HepG2 (cell line): ENCODE data around the gene NUB1. TPM values are rescaled to one million over a fixed set of nuclear protein-coding genes. Genes with fewer than 3 reads are reported as not detected.

Experiments
- ATAC-seq: fragments of 200-7000 bp; cut with Tn5 transposase; 3 replicates; pipeline ENCODE4 v1.9.1; 2020; ENCODE audit warnings: mild to moderate bottlenecking, moderate library complexity
- BruUV-seq: library from RNA; stranded (reverse); fragments of 400-500 nt; replicated peaks from 2 replicates; lab custom pipeline; 2021; lab: Mats Ljungman, UMichigan
- CTCF ChIA-PET: fragments of 300-600 bp; formaldehyde crosslinking; extraction: SDS; loops from one replicate; lab custom pipeline; 2021; ENCODE audit warnings: low total read pairs, inconsistent platforms, low intra/inter-chr PET ratio; lab: Yijun Ruan, JAX
- POLR2A ChIA-PET: fragments of 350-600 bp; sonication (Branson Sonifier 250); formaldehyde crosslinking; loops from one replicate; lab custom pipeline; 2020; ENCODE audit warnings: antibody characterized with exemption, inconsistent platforms; lab: Yijun Ruan, JAX
- DNase-seq: peaks from one replicate; pipeline ENCODE4 v3.0.0-alpha.2; 2015; ENCODE audit warnings: low spot score
- FAIRE-seq: peaks from 3 replicates; lab custom pipeline; 2011; peaks lifted over from hg19 to GRCh38; lab: Jason Lieb, UNC
- H2AFZ ChIP-seq: one replicate; pipeline ENCODE4 v1.6.1; 2011; ENCODE audit warnings: low read length, inconsistent platforms
- H3K27ac ChIP-seq: fragments of 300-600 bp; 3 replicates; pipeline ENCODE4 v1.8.0; 2011; ENCODE audit warnings: mixed run types, mild to moderate bottlenecking, mixed read lengths, low read length, inconsistent platforms; ENCODE audit not compliant: insufficient read depth; ENCODE audit errors: extremely low read length
- H3K27me3 ChIP-seq, 2 experiments: fragments of 200-600 bp in 1 of 2; 2 replicates in 1 of 2; 3 replicates in 1 of 2; pipeline versions ENCODE4 v1.6.0 to v1.8.0; 2011; ENCODE audit warnings: low read length in 2 of 2, mild to moderate bottlenecking in 2 of 2, moderate library complexity in 2 of 2, inconsistent platforms in 1 of 2; ENCODE audit not compliant: insufficient read depth in 2 of 2, control insufficient read depth in 1 of 2
- H3K36me3 ChIP-seq, 2 experiments: fragments of 200-600 bp in 1 of 2; replicated peaks in 1 of 2; 2 replicates in 1 of 2; 3 replicates in 1 of 2; pipeline versions ENCODE4 v1.5.1 to v1.8.0; 2011; ENCODE audit warnings: low read length in 2 of 2, inconsistent platforms in 1 of 2; ENCODE audit not compliant: insufficient read depth in 2 of 2, control insufficient read depth in 1 of 2
- H3K4me1 ChIP-seq: 2 replicates; pipeline ENCODE4 v1.5.1; 2012; ENCODE audit warnings: low read length, inconsistent platforms; ENCODE audit not compliant: insufficient read depth
- H3K4me2 ChIP-seq: 2 replicates; pipeline ENCODE4 v1.6.0; 2011; ENCODE audit warnings: low read depth, low read length, inconsistent platforms
- H3K4me3 ChIP-seq, 3 experiments: fragments of 200-600 bp in 1 of 3; sonication (generic), shearing (Covaris generic) in 1 of 3; replicated peaks in 1 of 3; 2 replicates each; pipeline ENCODE4 v1.5.1; 2011 to 2016; ENCODE audit warnings: low read length in 3 of 3, inconsistent platforms in 2 of 3, low read depth in 2 of 3, mild to moderate bottlenecking in 2 of 3, control low read depth in 1 of 3, mixed read lengths in 1 of 3; ENCODE audit not compliant: insufficient read depth in 1 of 3
- H3K79me2 ChIP-seq: one replicate; pipeline ENCODE4 v1.6.1; 2011; ENCODE audit warnings: low read length, inconsistent platforms; ENCODE audit not compliant: insufficient read depth
- H3K9ac ChIP-seq: 2 replicates; pipeline ENCODE4 v1.6.0; 2011; ENCODE audit warnings: mild to moderate bottlenecking, low read depth, low read length, inconsistent platforms; ENCODE audit not compliant: insufficient read depth
- H3K9me3 ChIP-seq: 2 replicates; pipeline ENCODE4 v1.5.1; 2012; ENCODE audit warnings: mild to moderate bottlenecking, low read length
- H4K20me1 ChIP-seq: 2 replicates; pipeline ENCODE4 v1.6.0; 2011; ENCODE audit warnings: inconsistent platforms, mild to moderate bottlenecking, low read length, moderate library complexity; ENCODE audit not compliant: insufficient read depth
- CTCF ChIP-seq: sonication (generic); formaldehyde crosslinking; IDR thresholded peaks from 2 replicates; pipeline ENCODE4 v1.5.0; 2020; ENCODE audit warnings: mild to moderate bottlenecking, missing genetic modification reagents, moderate library complexity
- MED13 ChIP-seq: sonication (generic); formaldehyde crosslinking; IDR thresholded peaks from 2 replicates; pipeline ENCODE4 v1.5.0; 2020; ENCODE audit warnings: missing genetic modification reagents
- REST ChIP-seq, 2 experiments: IDR thresholded peaks; 2 replicates each; pipeline ENCODE4 v1.6.1; 2011 to 2012; ENCODE audit warnings: low read length in 2 of 2, borderline replicate concordance in 1 of 2, low read depth in 1 of 2, mild to moderate bottlenecking in 1 of 2, moderate library complexity in 1 of 2
- SOX6 ChIP-seq, 2 experiments: fragments of 450-650 bp in 1 of 2; sonication (generic) in 1 of 2; formaldehyde crosslinking in 1 of 2; IDR thresholded peaks; 2 replicates each; pipeline versions ENCODE4 v1.4.0 to v1.6.1; 2017 to 2020; ENCODE audit warnings: antibody characterized with exemption in 1 of 2, mild to moderate bottlenecking in 1 of 2, missing genetic modification reagents in 1 of 2
- ZBTB20 ChIP-seq: sonication (generic); formaldehyde crosslinking; IDR thresholded peaks from 2 replicates; pipeline ENCODE4 v1.8.1; 2023; ENCODE audit warnings: missing genetic modification reagents, low read depth, mild to moderate bottlenecking, borderline replicate concordance
- ZBTB33 ChIP-seq: sonication (generic); formaldehyde crosslinking; IDR thresholded peaks from 2 replicates; pipeline ENCODE4 v1.4.0; 2020; ENCODE audit warnings: missing genetic modification reagents
- ZC3H13 ChIP-seq: sonication (generic); formaldehyde crosslinking; IDR thresholded peaks from 2 replicates; pipeline ENCODE4 v1.8.1; 2023; ENCODE audit warnings: mild to moderate bottlenecking, missing genetic modification reagents, moderate library complexity
- ZNF225 ChIP-seq: sonication (generic); formaldehyde crosslinking; IDR thresholded peaks from 2 replicates; pipeline ENCODE4 v1.4.0; 2020; ENCODE audit warnings: mild to moderate bottlenecking, missing genetic modification reagents
- ZNF503 ChIP-seq: sonication (generic); formaldehyde crosslinking; IDR thresholded peaks from 2 replicates; pipeline ENCODE4 v1.4.0; 2020; ENCODE audit warnings: missing genetic modification reagents
- ZSCAN31 ChIP-seq: sonication (generic); formaldehyde crosslinking; IDR thresholded peaks from 2 replicates; pipeline ENCODE4 v1.5.0; 2020; ENCODE audit warnings: low read depth, mild to moderate bottlenecking, missing genetic modification reagents
- WGBS: methylation state at CpG from one replicate; pipeline ENCODE4 v1.1.6; 2017; ENCODE audit warnings: low lambda C conversion rate; 5-methylcytosine and 5-hydroxymethylcytosine counted together
- in situ Hi-C: cut with HindIII; loops from 2 replicates; pipeline ENCODE4 v1.10.0; 2017; ENCODE audit warnings: low pct_unique_long_range_greater_than_20kb; ENCODE audit not compliant: extremely low pct_ligation_motif_present
- intact Hi-C: fragments of 100-400 bp; cut with micrococcal nuclease; formaldehyde crosslinking; loops from one replicate; pipeline ENCODE4 v1.10.0; 2022; ENCODE audit not compliant: unreplicated experiment
- polyA plus RNA-seq, 8 experiments: library from polyadenylated mRNA; depleted of rRNA in 3 of 8; stranded (reverse) in 7 of 8; unstranded in 1 of 8; fragments of >200 nt; fragmentation: Illumina TruSeq in 4 of 8; extraction: Trizol in 4 of 8; gene quantifications; 2 replicates each; pipeline versions ENCODE4 v1.2.1 to v1.2.3, GENCODE V29; 2011 to 2016; ENCODE audit warnings: low read depth in 4 of 8, missing spikeins in 1 of 8, mixed read lengths in 1 of 8; ENCODE audit not compliant: insufficient read depth in 1 of 8
- total RNA-seq, 5 experiments: library from RNA; depleted of rRNA; stranded (reverse); fragments of >200 nt; fragmentation: Illumina TruSeq; extraction: Trizol; gene quantifications; 2 replicates each; pipeline ENCODE4 v1.2.3, GENCODE V29; 2016; ENCODE audit warnings: low read depth in 1 of 5

The NUB1 gene
- total and polyA plus RNA-seq, 2 of the 13 experiments (the other 11 are each of a cell fraction or from before 2014, with no cell fraction given), result 27.1 to 37.0 TPM

- Histone ChIP-seq H3K4me2 (no peak overlapping the region), H4K20me1 (no peaks in the 10 kb centered on the region), H3K4me3 (no peak overlapping the region), H3K36me3 (no peaks in the 10 kb centered on the region), H2AFZ (no peak overlapping the region), H3K27me3 (peaks cover 2 to 49% of the 10 kb centered on the region in 2 experiments), H3K27ac (no peak overlapping the region), H3K4me1 (peaks cover 57% of the 10 kb centered on the region), H3K9ac (no peak overlapping the region), H3K79me2 (no peaks in the 10 kb centered on the region), H3K9me3 (no peaks in the 10 kb centered on the region)
- in situ Hi-C loops, result no loop called here
- no TSS peak for BruUV-seq
- no peak for FAIRE-seq
- CTCF ChIA-PET, result no interaction called here
- intact Hi-C loops, result no loop called here
- 49% methylated on average over 6 of the region's 6 CpGs for WGBS
- POLR2A ChIA-PET, result no interaction called here
- ATAC-seq, result peak; percentile 8; the same call in 1 of the 3 replicates
- TF ChIP-seq ZNF225 (CRISPR knock-in tag) (no peak), SOX6 (IDR thresholded peaks at IDR 0.05) (no peak), SOX6 (CRISPR knock-in tag; IDR thresholded peaks at IDR 0.05) (no peak), REST (IDR thresholded peaks at IDR 0.05; ENCODE audit: borderline replicate concordance in 1 of 2, low read depth in 1 of 2, low read length in 2 of 2) (no peak), CTCF (peak; percentile 29; the same call in 1 of the 2 replicates), MED13 (no peak), ZC3H13 (no peak), ZBTB20 (CRISPR knock-in tag) (no peak), ZBTB33 (peak; percentile 75), ZNF503 (no peak), ZSCAN31 (CRISPR knock-in tag) (no peak)
- no peak for DNase-seq
Observed at GRCh38 chr7:151411551-151411950, 69.9 kb downstream of the NUB1 start.
